ENCODE measurements around the gene KRT2. TPM values are rescaled to one million over a fixed set of nuclear protein-coding genes. Genes with fewer than 3 reads are reported as not detected.

KRT2 gene
- total RNA-seq (not detected), polyA plus RNA-seq (under 1 TPM in 1 of 3 donors, not detected in 2; 0.38 TPM)

DNA sequence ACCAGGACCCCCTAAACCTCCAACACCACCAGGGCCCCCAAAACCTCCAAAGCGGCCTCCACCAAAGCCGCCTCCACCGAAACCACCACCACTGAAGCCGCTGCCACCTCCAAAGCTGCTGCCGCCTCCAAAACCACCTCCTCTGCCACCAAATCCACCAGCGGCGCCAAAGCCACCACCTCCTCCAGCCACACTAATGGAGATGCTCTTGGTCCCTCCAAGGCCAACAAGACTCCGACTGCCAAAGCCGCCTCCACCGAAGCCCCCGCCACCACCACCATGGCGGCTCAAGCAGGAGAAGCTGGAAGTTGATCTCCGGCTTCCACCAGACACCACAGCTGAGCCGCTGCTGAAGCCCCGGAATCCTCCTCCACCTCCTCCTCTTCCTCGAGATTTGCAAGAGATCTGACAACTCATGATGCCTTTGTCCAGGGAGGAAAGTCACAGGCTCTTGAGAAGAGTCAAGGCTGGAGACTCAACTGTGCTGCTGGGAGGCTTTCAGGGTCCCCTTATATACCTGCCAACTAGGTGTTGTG, at the start of gene KRT2:
Gene KRT2 (minus strand): TSS at position 486 of the 536 bp plus-strand sequence. CDS start 69 bp downstream, at position 417.
- Histone ChIP-seq H3K9me3 (no peaks in the 10 kb centered on the region), H3K4me1 (peaks cover 0 to 14% (median 12%) of the 10 kb centered on the region in 4 donors), H3K27ac (peak within 1 kb of the TSS in 2 of 4 donors; percentile 41 to 48), H3K27me3 (no peaks in the 10 kb centered on the region), H3K4me3 (peak within 1 kb of the TSS in 1 of 4 donors; percentile 25), H3K36me3 (no peaks in the 10 kb centered on the region)
- TF ChIP-seq, protein P1, sequence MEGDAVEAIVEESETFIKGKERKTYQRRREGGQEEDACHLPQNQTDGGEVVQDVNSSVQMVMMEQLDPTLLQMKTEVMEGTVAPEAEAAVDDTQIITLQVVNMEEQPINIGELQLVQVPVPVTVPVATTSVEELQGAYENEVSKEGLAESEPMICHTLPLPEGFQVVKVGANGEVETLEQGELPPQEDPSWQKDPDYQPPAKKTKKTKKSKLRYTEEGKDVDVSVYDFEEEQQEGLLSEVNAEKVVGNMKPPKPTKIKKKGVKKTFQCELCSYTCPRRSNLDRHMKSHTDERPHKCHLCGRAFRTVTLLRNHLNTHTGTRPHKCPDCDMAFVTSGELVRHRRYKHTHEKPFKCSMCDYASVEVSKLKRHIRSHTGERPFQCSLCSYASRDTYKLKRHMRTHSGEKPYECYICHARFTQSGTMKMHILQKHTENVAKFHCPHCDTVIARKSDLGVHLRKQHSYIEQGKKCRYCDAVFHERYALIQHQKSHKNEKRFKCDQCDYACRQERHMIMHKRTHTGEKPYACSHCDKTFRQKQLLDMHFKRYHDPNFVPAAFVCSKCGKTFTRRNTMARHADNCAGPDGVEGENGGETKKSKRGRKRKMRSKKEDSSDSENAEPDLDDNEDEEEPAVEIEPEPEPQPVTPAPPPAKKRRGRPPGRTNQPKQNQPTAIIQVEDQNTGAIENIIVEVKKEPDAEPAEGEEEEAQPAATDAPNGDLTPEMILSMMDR (IDR thresholded peaks at IDR 0.05) = no peak
- TF ChIP-seq POLR2A (IDR thresholded peaks at IDR 0.05) = no peak
- no peak for TF ChIP-seq EP300 (IDR thresholded peaks at IDR 0.05)
- no peak for TF ChIP-seq POLR2AphosphoS5 (IDR thresholded peaks at IDR 0.05)
- DNase-seq = no peak
- intact Hi-C loops (cut with DNase I) = no loop called here
- WGBS, 2 donors = 97% methylated on average over 16 of the region's 16 CpGs

DNA sequence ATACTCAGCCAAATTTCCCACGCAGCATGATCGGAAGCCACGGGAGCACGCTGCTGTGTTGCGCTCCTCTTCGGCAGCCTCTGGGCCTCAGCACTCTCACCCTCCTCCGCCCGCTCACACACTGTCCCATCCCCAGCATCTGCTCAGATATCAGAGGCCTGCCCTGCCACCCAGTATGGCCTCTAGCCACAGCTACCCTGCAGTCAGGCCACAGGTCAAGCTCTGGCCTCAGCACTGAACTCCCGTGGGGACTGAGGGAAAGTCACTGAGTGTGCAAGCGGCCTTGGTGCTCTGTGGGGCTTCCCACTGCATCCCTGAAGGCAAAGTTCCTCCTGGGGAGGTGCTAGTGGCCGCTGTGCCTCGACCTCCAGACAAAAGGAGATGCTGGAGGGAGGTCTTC, 49.3 kb upstream of the KRT2 start:
- H3K36me3 ChIP-seq = no peaks in the 10 kb centered on the region
- no peak overlapping the region for H3K4me3 ChIP-seq
- intact Hi-C loops (cut with DNase I) = no loop called here
- no peaks in the 10 kb centered on the region for H3K4me1 ChIP-seq
- 79 to 81% methylated on average over 12 of the region's 12 CpGs for WGBS, 2 donors
- TF ChIP-seq, protein P1 (IDR thresholded peaks at IDR 0.05) = no peak
- TF ChIP-seq POLR2AphosphoS5 (IDR thresholded peaks at IDR 0.05) = no peak
- TF ChIP-seq POLR2A (IDR thresholded peaks at IDR 0.05) = no peak
- no peak for TF ChIP-seq EP300 (IDR thresholded peaks at IDR 0.05)
- H3K9me3 ChIP-seq = no peaks in the 10 kb centered on the region
- peaks cover 0 to 11% (median 0%) of the 10 kb centered on the region in 3 donors for H3K27me3 ChIP-seq
- no peak overlapping the region for H3K27ac ChIP-seq
- DNase-seq = no peak

DNA sequence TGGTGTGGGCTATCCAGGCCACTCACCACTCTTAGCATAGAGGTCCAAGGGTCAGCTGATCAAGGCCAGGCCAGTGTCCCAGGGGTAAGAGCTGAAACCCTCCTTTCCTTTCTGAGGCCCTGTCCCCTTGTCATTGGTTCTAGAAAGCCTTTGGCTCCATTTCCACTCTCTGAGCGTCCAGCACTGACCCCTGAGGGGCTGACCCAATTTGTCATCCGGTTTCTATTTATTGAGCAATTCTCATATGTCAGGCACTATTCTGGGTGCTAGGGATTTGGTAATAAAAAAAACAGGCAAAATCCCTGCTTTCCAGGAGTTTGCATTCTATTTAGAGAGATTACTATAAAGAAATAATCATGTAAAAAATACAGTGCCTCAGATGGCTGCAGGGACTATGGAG, 47.9 kb upstream of the KRT2 start:
- Histone ChIP-seq H3K4me3 (no peak overlapping the region), H3K4me1 (no peaks in the 10 kb centered on the region), H3K9me3 (no peaks in the 10 kb centered on the region), H3K27ac (no peak overlapping the region), H3K36me3 (no peaks in the 10 kb centered on the region), H3K27me3 (peaks cover 0 to 7% (median 0%) of the 10 kb centered on the region in 3 donors)
- 83 to 87% methylated on average over 2 of the region's 2 CpGs for WGBS, 2 donors
- TF ChIP-seq POLR2A (IDR thresholded peaks at IDR 0.05) = no peak
- TF ChIP-seq, protein P1 (IDR thresholded peaks at IDR 0.05) = no peak
- no peak for TF ChIP-seq POLR2AphosphoS5 (IDR thresholded peaks at IDR 0.05)
- TF ChIP-seq EP300 (IDR thresholded peaks at IDR 0.05) = no peak
- intact Hi-C loops (cut with DNase I) = no loop called here
- DNase-seq = no peak

DNA sequence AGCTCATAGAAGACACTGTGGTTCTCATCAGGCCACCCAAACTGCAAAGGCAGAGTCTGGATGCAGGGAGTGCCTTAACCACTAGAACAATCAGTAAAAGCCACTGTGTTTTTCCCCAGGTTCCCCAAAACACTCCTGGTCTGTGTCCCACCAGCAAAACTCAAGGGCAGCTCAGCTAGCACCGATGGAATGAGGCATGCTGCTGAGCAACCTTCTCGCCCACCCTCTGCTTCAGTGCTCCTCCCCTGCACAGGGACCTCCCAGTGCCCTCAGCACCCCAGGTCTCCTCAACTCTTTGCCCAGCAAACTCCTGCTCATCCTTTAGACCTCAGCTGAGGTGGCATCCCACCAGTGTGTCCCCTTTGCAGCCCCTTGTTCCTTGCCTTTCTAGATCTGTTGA, 47.4 kb upstream of the KRT2 start:
- TF ChIP-seq POLR2AphosphoS5 (IDR thresholded peaks at IDR 0.05) (no peak), POLR2A (IDR thresholded peaks at IDR 0.05) (no peak), EP300 (IDR thresholded peaks at IDR 0.05) (no peak)
- TF ChIP-seq, protein P1 (IDR thresholded peaks at IDR 0.05) = no peak
- no peaks in the 10 kb centered on the region for H3K36me3 ChIP-seq
- peaks cover 0 to 7% (median 0%) of the 10 kb centered on the region in 3 donors for H3K27me3 ChIP-seq
- H3K4me1 ChIP-seq = no peaks in the 10 kb centered on the region
- H3K9me3 ChIP-seq = no peaks in the 10 kb centered on the region
- DNase-seq = no peak
- H3K4me3 ChIP-seq = no peak overlapping the region
- H3K27ac ChIP-seq = no peak overlapping the region
- intact Hi-C loops (cut with DNase I) = no loop called here
- 86 to 90% methylated on average over 2 of the region's 2 CpGs for WGBS, 2 donors
